Measurements from ENCODE around the gene SKIC2. TPM values are rescaled to one million over a fixed set of nuclear protein-coding genes. Genes with fewer than 3 reads are reported as not detected.

SKIC2 gene
- total RNA-seq, 1 donor from 2014 or later, result 84.3 TPM

DNA sequence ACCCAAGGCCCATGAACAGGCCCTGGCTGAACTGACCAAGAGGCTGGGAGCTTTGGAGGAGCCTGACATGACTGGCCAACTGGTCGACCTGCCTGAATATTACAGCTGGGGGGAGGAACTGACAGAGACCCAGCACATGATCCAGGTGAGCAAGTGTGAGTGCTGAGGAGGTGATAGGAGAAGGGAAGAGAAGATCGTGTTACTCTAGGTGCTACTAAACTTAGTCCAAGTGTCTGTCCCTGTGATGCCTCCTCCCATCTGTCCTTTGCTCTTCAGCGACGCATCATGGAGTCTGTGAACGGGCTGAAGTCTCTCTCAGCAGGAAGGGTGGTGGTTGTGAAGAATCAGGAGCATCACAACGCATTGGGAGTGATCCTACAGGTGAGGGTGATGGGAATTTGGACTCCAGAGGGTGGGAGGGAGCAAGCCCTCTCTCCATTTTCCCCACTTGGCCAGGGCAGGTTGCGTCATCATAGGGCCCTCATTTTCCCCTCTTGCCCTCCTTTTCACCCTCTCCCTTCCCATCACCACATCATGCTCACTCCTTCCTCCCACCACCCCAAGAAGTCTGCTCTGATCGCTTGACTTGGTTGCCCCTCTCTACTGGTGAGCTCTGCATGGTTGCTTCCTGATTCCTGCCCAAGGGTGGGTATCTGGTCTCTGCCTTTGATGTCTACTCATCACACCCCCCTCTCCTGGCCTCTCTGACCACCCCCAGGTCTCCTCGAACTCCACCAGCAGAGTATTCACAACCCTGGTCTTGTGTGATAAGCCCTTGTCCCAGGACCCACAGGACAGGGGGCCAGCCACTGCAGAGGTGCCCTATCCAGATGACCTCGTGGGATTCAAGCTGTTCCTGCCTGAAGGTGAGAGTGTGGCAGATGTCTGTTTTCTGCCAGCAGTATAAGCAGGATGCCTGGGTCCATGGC lies 8.3 kb downstream of the SKIC2 start:
- TF ChIP-seq, protein P1, sequence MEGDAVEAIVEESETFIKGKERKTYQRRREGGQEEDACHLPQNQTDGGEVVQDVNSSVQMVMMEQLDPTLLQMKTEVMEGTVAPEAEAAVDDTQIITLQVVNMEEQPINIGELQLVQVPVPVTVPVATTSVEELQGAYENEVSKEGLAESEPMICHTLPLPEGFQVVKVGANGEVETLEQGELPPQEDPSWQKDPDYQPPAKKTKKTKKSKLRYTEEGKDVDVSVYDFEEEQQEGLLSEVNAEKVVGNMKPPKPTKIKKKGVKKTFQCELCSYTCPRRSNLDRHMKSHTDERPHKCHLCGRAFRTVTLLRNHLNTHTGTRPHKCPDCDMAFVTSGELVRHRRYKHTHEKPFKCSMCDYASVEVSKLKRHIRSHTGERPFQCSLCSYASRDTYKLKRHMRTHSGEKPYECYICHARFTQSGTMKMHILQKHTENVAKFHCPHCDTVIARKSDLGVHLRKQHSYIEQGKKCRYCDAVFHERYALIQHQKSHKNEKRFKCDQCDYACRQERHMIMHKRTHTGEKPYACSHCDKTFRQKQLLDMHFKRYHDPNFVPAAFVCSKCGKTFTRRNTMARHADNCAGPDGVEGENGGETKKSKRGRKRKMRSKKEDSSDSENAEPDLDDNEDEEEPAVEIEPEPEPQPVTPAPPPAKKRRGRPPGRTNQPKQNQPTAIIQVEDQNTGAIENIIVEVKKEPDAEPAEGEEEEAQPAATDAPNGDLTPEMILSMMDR (IDR thresholded peaks at IDR 0.05; ENCODE audit: unreplicated experiment), result no peak
- H3K27ac Mint-ChIP-seq, result no peak overlapping the region
- H3K9me3 Mint-ChIP-seq, result no peaks in the 10 kb centered on the region
- DNase-seq (ENCODE audit: low spot score in 2 of 2, unreplicated experiment in 2 of 2), result no peak
- H3K36me3 Mint-ChIP-seq, result peaks cover 30% of the 10 kb centered on the region
- no peak overlapping the region for H3K4me3 Mint-ChIP-seq
- H3K4me1 Mint-ChIP-seq, result peaks cover 5% of the 10 kb centered on the region
- no peaks in the 10 kb centered on the region for H3K27me3 Mint-ChIP-seq (ENCODE audit: low read depth)

DNA sequence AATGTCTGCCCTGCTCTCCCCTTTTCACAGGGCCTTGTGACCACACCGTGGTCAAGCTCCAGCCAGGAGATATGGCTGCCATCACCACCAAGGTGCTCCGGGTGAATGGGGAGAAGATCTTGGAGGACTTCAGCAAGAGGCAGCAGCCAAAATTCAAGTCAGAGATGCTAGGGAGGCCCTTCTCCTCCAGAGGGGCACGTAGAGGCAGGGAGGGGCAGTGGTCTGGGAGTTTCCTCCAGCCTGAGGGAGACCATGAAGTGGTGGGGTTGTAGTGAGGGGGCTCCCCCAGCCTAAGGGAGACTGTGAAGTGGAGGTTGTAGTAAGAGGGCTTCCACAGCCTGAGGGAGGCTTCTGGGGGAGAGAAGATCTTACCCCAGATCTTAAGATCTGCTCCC lies 8.9 kb downstream of the SKIC2 start:
- Mint-ChIP-seq H3K9me3 (no peaks in the 10 kb centered on the region), H3K27ac (no peak overlapping the region), H3K27me3 (ENCODE audit: low read depth) (no peaks in the 10 kb centered on the region), H3K4me1 (peaks cover 10% of the 10 kb centered on the region), H3K4me3 (no peak overlapping the region), H3K36me3 (peaks cover 25% of the 10 kb centered on the region)
- no peak for DNase-seq (ENCODE audit: low spot score in 2 of 2, unreplicated experiment in 2 of 2)
- TF ChIP-seq, protein P1 (IDR thresholded peaks at IDR 0.05; ENCODE audit: unreplicated experiment), result no peak

DNA sequence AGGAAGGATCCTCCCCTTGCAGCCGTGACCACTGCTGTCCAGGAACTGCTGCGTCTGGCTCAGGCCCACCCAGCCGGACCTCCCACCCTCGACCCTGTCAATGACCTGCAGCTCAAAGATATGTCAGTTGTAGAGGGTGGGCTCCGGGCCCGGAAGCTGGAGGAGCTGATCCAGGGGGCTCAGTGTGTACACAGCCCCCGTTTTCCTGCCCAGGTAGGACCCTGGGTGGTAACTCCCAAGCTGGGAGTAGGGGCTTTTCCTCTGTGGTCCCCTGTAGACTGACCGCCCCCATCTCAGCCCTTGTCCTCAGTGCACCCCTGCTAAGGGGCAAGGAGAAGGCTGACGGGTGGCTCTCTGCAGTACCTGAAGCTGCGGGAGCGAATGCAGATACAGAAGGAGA lies 9.4 kb downstream of the SKIC2 start:
- H3K27ac Mint-ChIP-seq, result no peak overlapping the region
- H3K4me1 Mint-ChIP-seq, result peaks cover 14% of the 10 kb centered on the region
- DNase-seq (ENCODE audit: low spot score in 2 of 2, unreplicated experiment in 2 of 2), result no peak
- no peaks in the 10 kb centered on the region for H3K9me3 Mint-ChIP-seq
- H3K27me3 Mint-ChIP-seq (ENCODE audit: low read depth), result no peaks in the 10 kb centered on the region
- H3K36me3 Mint-ChIP-seq, result peaks cover 23% of the 10 kb centered on the region
- TF ChIP-seq, protein P1 (IDR thresholded peaks at IDR 0.05; ENCODE audit: unreplicated experiment), result no peak
- no peak overlapping the region for H3K4me3 Mint-ChIP-seq

DNA sequence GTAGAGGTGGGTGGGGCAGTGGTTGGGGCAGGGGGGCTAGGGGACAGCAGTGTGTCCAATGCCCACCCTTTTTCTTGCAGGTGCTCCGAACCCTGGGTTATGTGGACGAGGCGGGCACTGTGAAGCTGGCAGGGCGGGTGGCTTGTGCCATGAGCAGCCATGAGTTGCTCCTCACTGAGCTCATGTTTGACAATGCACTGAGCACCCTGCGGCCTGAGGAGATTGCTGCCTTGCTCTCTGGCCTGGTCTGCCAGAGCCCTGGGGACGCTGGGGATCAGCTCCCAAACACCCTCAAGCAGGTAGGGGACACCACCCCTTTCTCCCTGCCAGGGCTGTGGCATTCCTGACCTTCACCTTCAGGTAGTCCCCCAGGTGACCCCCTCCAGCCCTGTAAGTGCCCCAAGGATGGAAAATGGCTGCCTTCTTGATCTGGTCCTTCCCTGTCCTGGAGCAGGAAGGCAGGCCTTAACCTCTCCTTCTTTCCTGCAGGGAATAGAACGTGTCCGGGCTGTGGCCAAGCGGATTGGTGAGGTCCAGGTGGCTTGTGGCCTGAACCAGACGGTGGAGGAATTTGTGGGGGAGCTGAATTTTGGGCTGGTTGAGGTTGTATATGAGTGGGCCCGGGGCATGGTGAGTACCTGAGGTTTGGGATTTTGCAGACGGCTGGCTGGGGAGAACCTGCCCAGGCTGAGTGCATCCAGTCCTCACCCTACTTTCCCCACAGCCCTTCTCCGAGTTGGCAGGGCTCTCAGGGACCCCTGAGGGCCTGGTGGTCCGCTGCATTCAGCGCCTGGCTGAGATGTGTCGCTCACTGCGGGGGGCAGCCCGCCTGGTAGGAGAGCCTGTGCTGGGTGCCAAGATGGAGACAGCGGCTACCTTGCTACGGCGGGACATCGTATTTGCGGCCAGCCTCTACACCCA lies 10.1 kb downstream of the SKIC2 start:
- no peak overlapping the region for H3K4me3 Mint-ChIP-seq
- TF ChIP-seq, protein P1 (IDR thresholded peaks at IDR 0.05; ENCODE audit: unreplicated experiment), result no peak
- H3K27ac Mint-ChIP-seq, result peak overlapping the region; percentile 100

DNA sequence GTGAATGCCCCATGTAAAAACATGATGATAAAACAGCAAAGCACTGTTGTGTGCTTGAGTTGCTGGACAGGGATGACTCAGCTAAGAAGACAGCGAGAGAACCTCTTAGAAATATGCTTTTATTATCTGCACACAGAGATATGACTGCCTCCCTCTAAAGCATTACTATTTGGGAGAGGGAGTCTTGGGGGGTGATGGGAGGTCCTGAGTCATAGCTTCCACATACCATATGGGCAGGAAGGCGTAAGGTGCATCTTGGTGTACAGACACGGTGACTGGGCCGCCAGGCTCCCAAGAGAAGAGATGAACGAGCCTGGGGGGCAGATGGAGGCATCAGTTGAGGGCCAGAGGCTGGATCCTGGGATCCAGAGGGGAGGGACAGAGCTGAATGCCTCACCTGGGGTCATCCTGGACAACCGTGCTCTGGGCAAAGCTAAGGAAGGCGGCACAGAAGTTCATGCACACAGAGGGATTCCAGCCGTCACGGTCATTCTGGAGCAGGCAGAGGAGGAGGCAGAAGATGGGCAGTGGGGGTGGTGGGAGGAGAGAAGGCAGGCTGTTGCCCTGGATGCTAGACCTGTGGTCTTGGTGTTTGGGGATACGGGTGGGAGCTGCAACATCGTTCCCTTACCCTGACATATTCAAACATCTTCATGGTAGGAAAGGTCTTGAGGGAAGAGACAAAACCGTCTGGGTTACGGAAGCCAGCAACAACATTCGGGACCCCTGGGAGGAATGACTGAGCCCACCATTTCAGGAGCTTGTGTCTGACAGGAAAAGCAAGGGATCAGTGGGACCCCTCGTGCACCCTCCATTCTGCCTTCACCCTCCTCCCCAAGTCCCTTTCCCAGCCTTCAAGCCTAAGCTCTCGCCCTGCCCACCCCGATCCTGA lies 11.0 kb downstream of the SKIC2 start:
- Mint-ChIP-seq H3K36me3 (peaks cover 17% of the 10 kb centered on the region), H3K4me1 (peaks cover 15% of the 10 kb centered on the region), H3K4me3 (peak overlapping the region; percentile 55), H3K27ac (peak overlapping the region; percentile 100), H3K27me3 (ENCODE audit: low read depth) (no peaks in the 10 kb centered on the region), H3K9me3 (no peaks in the 10 kb centered on the region)
- TF ChIP-seq, protein P1 (IDR thresholded peaks at IDR 0.05; ENCODE audit: unreplicated experiment), result no peak
- no peak for DNase-seq (ENCODE audit: low spot score in 2 of 2, unreplicated experiment in 2 of 2)

More for the DNA sequence above, 10.1 kb downstream of the SKIC2 start:
- no peaks in the 10 kb centered on the region for H3K9me3 Mint-ChIP-seq
- DNase-seq (ENCODE audit: low spot score in 2 of 2, unreplicated experiment in 2 of 2), result no peak
- no peaks in the 10 kb centered on the region for H3K27me3 Mint-ChIP-seq (ENCODE audit: low read depth)
- peaks cover 20% of the 10 kb centered on the region for H3K36me3 Mint-ChIP-seq
- peaks cover 15% of the 10 kb centered on the region for H3K4me1 Mint-ChIP-seq
